ENCODE data around the gene TMIGD2.
"Not testable (repeated sequence)": the region's sequence is repeated elsewhere in the genome, so short reads cannot be mapped to it uniquely, and the experiment has no call there.

TMIGD2 gene

DNA sequence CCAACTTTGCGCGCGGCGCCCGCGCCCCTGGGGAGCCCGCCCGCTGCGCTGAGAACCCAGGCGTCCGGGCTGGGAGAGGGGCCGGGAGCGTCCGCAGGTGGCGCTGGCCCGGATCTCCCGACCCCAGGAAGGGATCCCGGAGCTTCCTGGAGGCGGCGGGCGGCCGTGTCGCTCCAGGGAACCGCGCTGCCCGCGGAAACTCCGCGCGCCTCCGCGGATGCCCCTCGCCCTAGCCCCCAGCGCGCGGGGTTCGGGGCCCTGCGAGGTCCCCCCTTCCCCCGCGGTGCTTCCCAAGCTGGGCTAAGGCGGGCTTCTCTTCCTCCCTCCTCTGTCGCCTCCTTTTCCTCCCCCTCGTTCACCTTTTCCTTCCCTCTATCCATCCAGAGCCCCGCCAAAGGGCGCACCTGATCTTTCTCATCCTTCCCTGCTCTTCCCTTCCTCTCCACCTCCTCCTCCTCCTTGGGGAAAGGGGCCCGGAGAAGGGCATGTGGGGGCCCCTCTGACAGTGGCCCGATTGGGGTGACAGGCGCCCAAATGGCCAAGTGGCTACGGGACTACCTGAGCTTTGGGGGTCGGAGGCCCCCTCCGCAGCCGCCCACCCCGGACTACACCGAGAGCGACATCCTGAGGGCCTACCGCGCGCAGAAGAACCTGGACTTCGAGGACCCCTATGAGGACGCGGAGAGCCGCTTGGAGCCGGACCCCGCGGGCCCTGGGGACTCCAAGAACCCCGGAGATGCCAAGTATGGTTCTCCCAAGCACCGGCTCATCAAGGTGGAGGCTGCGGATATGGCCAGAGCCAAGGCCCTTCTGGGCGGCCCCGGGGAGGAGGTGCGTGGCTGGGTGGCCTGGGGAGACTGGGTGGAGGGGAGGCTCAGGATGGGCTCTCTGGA is 22.4 kb downstream of the TMIGD2 start:
- POLR2A ChIA-PET: interaction anchor here (1.4 kb wide), 1 partner anchor 63 kb away, joined by 4 read pairs; no protein-coding TSS in a partner anchor
- CTCF ChIA-PET: interaction anchor here (1.1 kb wide), 1 partner anchor 13 kb away, joined by 3 read pairs; no protein-coding TSS in a partner anchor
- DNase-seq (ENCODE audit: extremely low spot score): no peak
- TF ChIP-seq TARDBP (IDR thresholded peaks at IDR 0.05): no peak
- no peak for TF ChIP-seq L3MBTL2 (conservative IDR thresholded peaks at IDR 0.05)
- no peak for TF ChIP-seq ZNF384 (IDR thresholded peaks at IDR 0.05)
- TF ChIP-seq, protein P1, sequence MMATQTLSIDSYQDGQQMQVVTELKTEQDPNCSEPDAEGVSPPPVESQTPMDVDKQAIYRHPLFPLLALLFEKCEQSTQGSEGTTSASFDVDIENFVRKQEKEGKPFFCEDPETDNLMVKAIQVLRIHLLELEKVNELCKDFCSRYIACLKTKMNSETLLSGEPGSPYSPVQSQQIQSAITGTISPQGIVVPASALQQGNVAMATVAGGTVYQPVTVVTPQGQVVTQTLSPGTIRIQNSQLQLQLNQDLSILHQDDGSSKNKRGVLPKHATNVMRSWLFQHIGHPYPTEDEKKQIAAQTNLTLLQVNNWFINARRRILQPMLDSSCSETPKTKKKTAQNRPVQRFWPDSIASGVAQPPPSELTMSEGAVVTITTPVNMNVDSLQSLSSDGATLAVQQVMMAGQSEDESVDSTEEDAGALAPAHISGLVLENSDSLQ (IDR thresholded peaks at IDR 0.05): no peak
- no peak for TF ChIP-seq SP1 (IDR thresholded peaks at IDR 0.05)
- no peak for TF ChIP-seq NFRKB (IDR thresholded peaks at IDR 0.05)
- TF ChIP-seq FOXK2 (IDR thresholded peaks at IDR 0.05): no peak
- no peak for TF ChIP-seq BHLHE40 (IDR thresholded peaks at IDR 0.05; ENCODE audit: borderline replicate concordance)
- TF ChIP-seq CTBP1 (IDR thresholded peaks at IDR 0.05; ENCODE audit: borderline replicate concordance): no peak
- TF ChIP-seq FOXA1 (IDR thresholded peaks at IDR 0.05): no peak
- TF ChIP-seq HDGF (IDR thresholded peaks at IDR 0.05; ENCODE audit: borderline replicate concordance): no peak
- no peak for TF ChIP-seq SUZ12 (IDR thresholded peaks at IDR 0.05)
- TF ChIP-seq ARNT (IDR thresholded peaks at IDR 0.05): no peak

DNA sequence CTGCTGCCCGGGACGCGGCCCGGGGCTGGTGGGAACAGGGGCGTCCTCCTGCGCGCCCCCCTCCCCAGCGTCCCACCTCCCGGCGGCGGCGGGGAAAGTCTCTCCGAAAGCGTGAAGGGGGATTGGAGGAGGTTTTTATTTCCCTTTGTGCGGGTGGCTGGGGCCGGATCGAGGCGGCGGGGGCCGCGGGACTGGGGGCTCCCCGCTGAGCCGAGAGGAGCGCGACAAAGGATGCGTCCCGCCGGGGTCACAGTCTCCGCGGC is 23.0 kb downstream of the TMIGD2 start:
- TF ChIP-seq FOXA1 (IDR thresholded peaks at IDR 0.05) (no peak), HDGF (IDR thresholded peaks at IDR 0.05; ENCODE audit: borderline replicate concordance) (no peak), TARDBP (IDR thresholded peaks at IDR 0.05) (no peak), FOXM1 (IDR thresholded peaks at IDR 0.05; ENCODE audit: borderline replicate concordance) (no peak), FOXK2 (IDR thresholded peaks at IDR 0.05) (no peak), L3MBTL2 (conservative IDR thresholded peaks at IDR 0.05) (no peak), SP1 (IDR thresholded peaks at IDR 0.05) (no peak), LEF1 (IDR thresholded peaks at IDR 0.05; ENCODE audit: borderline replicate concordance) (no peak), SUZ12 (IDR thresholded peaks at IDR 0.05) (no peak), ARNT (IDR thresholded peaks at IDR 0.05) (no peak), CTBP1 (IDR thresholded peaks at IDR 0.05; ENCODE audit: borderline replicate concordance) (no peak), ELF4 (IDR thresholded peaks at IDR 0.05) (no peak), BHLHE40 (IDR thresholded peaks at IDR 0.05; ENCODE audit: borderline replicate concordance) (no peak)
- TF ChIP-seq, protein P1 (IDR thresholded peaks at IDR 0.05): no peak
- DNase-seq (ENCODE audit: extremely low spot score): no peak
- ChIA-PET CTCF (interaction anchor here (1.1 kb wide), 1 partner anchor 12 kb away, joined by 3 read pairs; no protein-coding TSS in a partner anchor), POLR2A (no interaction called here)

DNA sequence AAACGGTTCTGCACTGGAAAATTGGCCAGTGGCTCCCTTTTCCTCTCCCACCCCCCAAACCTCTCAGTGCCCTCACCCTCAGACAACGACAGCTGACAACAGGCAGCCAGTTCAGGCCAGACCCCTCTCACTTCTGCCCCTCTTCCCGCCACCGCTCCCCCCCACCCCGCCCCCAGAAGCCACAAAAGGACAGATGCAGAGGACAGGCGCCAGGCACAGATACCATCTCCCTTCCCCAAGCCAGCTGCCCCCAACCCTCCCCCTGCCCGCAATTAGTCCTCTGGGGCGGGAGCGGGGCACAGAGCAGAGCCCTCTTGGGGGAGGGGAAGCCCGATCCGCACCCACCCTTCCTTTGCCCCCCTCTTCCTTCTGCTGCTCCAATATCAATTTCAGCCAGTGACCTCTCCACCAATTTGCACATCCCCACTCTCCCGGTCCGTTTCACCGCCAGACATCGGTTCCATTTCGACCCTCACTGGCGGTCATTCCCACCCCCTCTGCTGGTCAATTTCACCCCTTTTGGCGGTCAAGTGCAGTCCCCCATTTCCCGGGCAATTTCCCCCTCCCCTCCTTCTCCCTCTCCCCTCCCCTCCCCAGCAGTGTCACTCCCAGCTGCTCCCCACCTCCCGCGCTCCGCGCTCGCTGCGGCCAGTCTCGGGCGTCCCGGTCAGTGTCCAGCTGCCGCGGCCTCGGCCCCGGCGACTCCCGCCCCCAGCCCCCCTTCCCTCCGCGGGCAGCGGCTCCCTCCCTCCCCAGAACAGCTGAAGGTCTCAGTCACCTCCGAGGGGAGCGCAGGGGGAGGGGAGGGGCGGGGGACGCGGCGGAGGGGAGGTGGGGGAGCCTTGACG is 23.5 kb downstream of the TMIGD2 start, which contains the start of gene SHD:
Gene SHD (plus strand): TSS at position 848 of the 848 bp plus-strand sequence. CDS start 798 bp downstream, outside the sequence.
- CTCF ChIA-PET: interaction anchor here (0.8 to 3.3 kb wide), 4 partner anchors 10 to 74 kb away, joined by 3 to 11 read pairs (median 4); no protein-coding TSS in a partner anchor
- POLR2A ChIA-PET: interaction anchor here (2.2 kb wide), 1 partner anchor 65 kb away, joined by 13 read pairs; the partner anchor contains the start of gene MPND
- no peak for DNase-seq (ENCODE audit: extremely low spot score)
- TF ChIP-seq LEF1 (IDR thresholded peaks at IDR 0.05; ENCODE audit: borderline replicate concordance) (no peak), ELF4 (IDR thresholded peaks at IDR 0.05) (no peak), HDGF (IDR thresholded peaks at IDR 0.05; ENCODE audit: borderline replicate concordance) (no peak), SP1 (IDR thresholded peaks at IDR 0.05) (no peak), FOXM1 (IDR thresholded peaks at IDR 0.05; ENCODE audit: borderline replicate concordance) (no peak), BHLHE40 (IDR thresholded peaks at IDR 0.05; ENCODE audit: borderline replicate concordance) (no peak), SUZ12 (IDR thresholded peaks at IDR 0.05) (no peak), FOXA1 (IDR thresholded peaks at IDR 0.05) (no peak), L3MBTL2 (conservative IDR thresholded peaks at IDR 0.05) (no peak), CTBP1 (IDR thresholded peaks at IDR 0.05; ENCODE audit: borderline replicate concordance) (no peak)

DNA sequence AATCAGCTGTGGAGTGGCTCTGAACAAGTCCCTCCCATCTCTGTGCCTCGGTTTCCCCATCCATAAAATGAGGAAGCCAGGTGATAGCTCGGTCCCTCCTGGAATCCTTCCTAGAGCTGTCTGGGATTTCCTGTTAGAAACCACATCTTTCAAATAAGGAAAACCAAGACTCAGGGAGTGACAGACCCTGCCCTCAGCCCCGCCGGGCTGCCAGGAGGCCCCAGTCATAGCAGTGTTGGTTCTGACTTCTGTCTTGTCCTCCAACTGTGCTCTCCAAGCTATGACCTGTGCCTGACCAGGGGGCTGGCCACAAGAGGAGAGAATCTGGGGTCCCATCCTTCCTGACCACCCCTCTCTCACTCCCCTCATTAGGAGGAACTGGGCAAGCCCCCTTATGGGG is 24.2 kb downstream of the TMIGD2 start:
- TF ChIP-seq ARNT (IDR thresholded peaks at IDR 0.05): no peak
- ChIA-PET POLR2A (interaction anchor here (2.2 kb wide), 1 partner anchor 66 kb away, joined by 13 read pairs; the partner anchor contains the start of gene MPND), CTCF (interaction anchor here (0.6 to 3.3 kb wide), 4 partner anchors 9 to 74 kb away, joined by 3 to 11 read pairs (median 4); no protein-coding TSS in a partner anchor)
- no peak for DNase-seq (ENCODE audit: extremely low spot score)

DNA sequence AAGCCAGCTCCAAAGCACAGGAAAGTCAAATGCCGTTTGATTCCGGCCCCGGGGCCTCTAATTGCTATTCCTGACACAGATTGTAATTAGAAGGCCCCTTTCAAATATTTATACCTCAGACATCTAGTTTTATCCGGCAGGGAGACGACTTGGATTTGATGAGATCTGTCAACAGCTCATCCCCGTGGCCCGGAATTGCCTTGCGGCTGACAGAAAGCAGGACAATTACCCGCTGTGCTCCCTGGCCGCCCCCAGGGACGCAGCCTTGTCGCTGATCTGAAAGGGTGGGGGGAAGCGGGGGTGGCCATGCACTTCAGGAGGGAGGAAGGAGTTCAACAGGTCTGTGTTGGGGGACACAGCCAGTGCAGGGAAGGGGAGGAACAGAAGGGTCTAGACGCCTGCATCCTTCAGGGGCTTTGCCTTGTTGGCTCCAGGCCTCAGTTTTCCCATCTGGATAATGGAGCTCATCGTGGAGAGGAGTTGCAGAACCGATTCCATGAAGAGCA is 24.9 kb downstream of the TMIGD2 start:
- ChIA-PET POLR2A (interaction anchor here (0.7 to 2.2 kb wide), 2 partner anchors 10 to 66 kb away, joined by 4 to 13 read pairs; partner anchors contain the start of gene MPND), CTCF (interaction anchor here (0.6 to 3.3 kb wide), 5 partner anchors 10 to 75 kb away, joined by 3 to 11 read pairs (median 4); no protein-coding TSS in a partner anchor)
- TF ChIP-seq, protein P1 (IDR thresholded peaks at IDR 0.05): no peak
- no peak for TF ChIP-seq SP1 (IDR thresholded peaks at IDR 0.05)
- no peak for TF ChIP-seq TARDBP (IDR thresholded peaks at IDR 0.05)
- TF ChIP-seq LEF1 (IDR thresholded peaks at IDR 0.05; ENCODE audit: borderline replicate concordance): no peak
- TF ChIP-seq HDGF (IDR thresholded peaks at IDR 0.05; ENCODE audit: borderline replicate concordance): no peak
- TF ChIP-seq ARNT (IDR thresholded peaks at IDR 0.05): no peak
- TF ChIP-seq FOXA1 (IDR thresholded peaks at IDR 0.05): no peak
- no peak for TF ChIP-seq L3MBTL2 (conservative IDR thresholded peaks at IDR 0.05)
- no peak for DNase-seq (ENCODE audit: extremely low spot score)

DNA sequence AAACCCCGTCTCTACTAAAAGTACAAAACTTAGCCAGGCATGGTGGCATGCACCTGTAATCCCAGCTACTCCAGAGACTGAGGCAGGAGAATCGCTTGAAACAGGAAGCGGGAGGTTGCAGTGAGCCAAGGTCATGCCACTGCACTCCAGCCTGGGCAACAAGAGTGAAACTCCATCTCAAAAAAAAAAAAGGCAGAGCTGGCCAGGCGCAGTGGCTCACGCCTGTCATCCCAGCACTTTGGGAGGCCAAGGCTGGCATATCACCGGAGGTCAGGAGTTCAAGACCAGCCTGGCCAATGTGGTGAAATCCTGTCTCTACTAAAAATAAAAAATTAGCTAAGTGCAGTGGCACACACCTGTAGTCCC is 27.9 kb downstream of the TMIGD2 start:
- DNase-seq (ENCODE audit: extremely low spot score); CTCF ChIA-PET: not testable (repeated sequence)
- POLR2A ChIA-PET: interaction anchor here (1.4 kb wide), 1 partner anchor 27 kb away, joined by 3 read pairs; the partner anchor contains the start of gene YJU2
